ENCODE data around the gene CHRNE. TPM values are rescaled to one million over a fixed set of nuclear protein-coding genes. Genes with fewer than 3 reads are reported as not detected.
A peak's percentile ranks its signal among the peaks of the same experiment; 100 is the strongest.

CHRNE gene
- total and polyA plus RNA-seq, 2 of the 13 experiments (the other 11 are each of a cell fraction or from before 2014, with no cell fraction given): 0.53 to 0.59 TPM

DNA sequence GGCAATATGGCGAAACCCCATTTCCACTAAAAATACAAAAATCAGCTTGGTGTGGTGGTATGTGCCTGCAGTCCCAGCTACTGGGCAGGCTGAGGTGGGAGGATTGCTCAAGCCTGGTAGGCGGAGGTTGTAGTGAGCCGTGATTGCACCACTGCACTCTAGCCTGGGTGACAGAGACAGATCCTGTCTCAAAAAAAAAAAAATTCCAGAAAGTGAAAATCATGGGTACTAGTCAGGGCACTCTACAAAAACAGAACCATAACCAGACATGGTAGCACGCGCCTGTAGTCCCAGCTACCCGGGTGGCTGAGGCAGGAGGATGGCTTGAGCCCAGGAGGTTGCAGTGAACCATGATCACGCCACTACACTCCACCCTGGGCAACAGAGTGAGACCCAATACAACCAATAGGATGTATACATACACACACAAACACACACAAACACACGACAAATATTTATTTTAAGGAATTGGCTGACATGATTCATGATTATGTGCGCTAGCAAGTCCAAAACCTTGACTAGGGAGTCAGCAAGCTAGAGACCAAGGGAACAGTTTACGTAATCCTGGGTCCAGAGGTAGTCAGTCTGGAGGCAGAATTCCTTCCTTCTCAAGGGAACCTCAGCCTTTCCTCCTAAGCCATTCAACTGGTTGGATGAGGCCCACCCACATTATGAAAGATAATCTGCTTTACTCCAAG lies 17.6 kb upstream of the CHRNE start (continued):
- TF ChIP-seq TOE1 (CRISPR knock-in tag; IDR thresholded peaks at IDR 0.05) (no peak), ZMYM3 (CRISPR knock-in tag; IDR thresholded peaks at IDR 0.05) (peak; percentile 72), MIXL1 (CRISPR knock-in tag; IDR thresholded peaks at IDR 0.05) (no peak), RXRA (CRISPR knock-in tag; IDR thresholded peaks at IDR 0.05) (no peak), PHB2 (IDR thresholded peaks at IDR 0.05; ENCODE audit: partially characterized antibody) (no peak), SIN3B (IDR thresholded peaks at IDR 0.05; ENCODE audit: low read length) (no peak), KAT8 (CRISPR knock-in tag; IDR thresholded peaks at IDR 0.05) (no peak), KDM5B (CRISPR knock-in tag; IDR thresholded peaks at IDR 0.05; ENCODE audit: borderline replicate concordance) (no peak), EHMT2 (IDR thresholded peaks at IDR 0.05; ENCODE audit: borderline replicate concordance, low read depth, low read length) (no peak), ZNF749 (CRISPR knock-in tag; IDR thresholded peaks at IDR 0.05; ENCODE audit: borderline replicate concordance) (no peak)
- TF ChIP-seq, protein P1, sequence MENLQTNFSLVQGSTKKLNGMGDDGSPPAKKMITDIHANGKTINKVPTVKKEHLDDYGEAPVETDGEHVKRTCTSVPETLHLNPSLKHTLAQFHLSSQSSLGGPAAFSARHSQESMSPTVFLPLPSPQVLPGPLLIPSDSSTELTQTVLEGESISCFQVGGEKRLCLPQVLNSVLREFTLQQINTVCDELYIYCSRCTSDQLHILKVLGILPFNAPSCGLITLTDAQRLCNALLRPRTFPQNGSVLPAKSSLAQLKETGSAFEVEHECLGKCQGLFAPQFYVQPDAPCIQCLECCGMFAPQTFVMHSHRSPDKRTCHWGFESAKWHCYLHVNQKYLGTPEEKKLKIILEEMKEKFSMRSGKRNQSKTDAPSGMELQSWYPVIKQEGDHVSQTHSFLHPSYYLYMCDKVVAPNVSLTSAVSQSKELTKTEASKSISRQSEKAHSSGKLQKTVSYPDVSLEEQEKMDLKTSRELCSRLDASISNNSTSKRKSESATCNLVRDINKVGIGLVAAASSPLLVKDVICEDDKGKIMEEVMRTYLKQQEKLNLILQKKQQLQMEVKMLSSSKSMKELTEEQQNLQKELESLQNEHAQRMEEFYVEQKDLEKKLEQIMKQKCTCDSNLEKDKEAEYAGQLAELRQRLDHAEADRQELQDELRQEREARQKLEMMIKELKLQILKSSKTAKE (CRISPR knock-in tag; IDR thresholded peaks at IDR 0.05; ENCODE audit: borderline replicate concordance): no peak
- TF ChIP-seq, protein P2, sequence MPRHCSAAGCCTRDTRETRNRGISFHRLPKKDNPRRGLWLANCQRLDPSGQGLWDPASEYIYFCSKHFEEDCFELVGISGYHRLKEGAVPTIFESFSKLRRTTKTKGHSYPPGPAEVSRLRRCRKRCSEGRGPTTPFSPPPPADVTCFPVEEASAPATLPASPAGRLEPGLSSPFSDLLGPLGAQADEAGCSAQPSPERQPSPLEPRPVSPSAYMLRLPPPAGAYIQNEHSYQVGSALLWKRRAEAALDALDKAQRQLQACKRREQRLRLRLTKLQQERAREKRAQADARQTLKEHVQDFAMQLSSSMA (CRISPR knock-in tag; IDR thresholded peaks at IDR 0.05): no peak
- TF ChIP-seq, protein P3, sequence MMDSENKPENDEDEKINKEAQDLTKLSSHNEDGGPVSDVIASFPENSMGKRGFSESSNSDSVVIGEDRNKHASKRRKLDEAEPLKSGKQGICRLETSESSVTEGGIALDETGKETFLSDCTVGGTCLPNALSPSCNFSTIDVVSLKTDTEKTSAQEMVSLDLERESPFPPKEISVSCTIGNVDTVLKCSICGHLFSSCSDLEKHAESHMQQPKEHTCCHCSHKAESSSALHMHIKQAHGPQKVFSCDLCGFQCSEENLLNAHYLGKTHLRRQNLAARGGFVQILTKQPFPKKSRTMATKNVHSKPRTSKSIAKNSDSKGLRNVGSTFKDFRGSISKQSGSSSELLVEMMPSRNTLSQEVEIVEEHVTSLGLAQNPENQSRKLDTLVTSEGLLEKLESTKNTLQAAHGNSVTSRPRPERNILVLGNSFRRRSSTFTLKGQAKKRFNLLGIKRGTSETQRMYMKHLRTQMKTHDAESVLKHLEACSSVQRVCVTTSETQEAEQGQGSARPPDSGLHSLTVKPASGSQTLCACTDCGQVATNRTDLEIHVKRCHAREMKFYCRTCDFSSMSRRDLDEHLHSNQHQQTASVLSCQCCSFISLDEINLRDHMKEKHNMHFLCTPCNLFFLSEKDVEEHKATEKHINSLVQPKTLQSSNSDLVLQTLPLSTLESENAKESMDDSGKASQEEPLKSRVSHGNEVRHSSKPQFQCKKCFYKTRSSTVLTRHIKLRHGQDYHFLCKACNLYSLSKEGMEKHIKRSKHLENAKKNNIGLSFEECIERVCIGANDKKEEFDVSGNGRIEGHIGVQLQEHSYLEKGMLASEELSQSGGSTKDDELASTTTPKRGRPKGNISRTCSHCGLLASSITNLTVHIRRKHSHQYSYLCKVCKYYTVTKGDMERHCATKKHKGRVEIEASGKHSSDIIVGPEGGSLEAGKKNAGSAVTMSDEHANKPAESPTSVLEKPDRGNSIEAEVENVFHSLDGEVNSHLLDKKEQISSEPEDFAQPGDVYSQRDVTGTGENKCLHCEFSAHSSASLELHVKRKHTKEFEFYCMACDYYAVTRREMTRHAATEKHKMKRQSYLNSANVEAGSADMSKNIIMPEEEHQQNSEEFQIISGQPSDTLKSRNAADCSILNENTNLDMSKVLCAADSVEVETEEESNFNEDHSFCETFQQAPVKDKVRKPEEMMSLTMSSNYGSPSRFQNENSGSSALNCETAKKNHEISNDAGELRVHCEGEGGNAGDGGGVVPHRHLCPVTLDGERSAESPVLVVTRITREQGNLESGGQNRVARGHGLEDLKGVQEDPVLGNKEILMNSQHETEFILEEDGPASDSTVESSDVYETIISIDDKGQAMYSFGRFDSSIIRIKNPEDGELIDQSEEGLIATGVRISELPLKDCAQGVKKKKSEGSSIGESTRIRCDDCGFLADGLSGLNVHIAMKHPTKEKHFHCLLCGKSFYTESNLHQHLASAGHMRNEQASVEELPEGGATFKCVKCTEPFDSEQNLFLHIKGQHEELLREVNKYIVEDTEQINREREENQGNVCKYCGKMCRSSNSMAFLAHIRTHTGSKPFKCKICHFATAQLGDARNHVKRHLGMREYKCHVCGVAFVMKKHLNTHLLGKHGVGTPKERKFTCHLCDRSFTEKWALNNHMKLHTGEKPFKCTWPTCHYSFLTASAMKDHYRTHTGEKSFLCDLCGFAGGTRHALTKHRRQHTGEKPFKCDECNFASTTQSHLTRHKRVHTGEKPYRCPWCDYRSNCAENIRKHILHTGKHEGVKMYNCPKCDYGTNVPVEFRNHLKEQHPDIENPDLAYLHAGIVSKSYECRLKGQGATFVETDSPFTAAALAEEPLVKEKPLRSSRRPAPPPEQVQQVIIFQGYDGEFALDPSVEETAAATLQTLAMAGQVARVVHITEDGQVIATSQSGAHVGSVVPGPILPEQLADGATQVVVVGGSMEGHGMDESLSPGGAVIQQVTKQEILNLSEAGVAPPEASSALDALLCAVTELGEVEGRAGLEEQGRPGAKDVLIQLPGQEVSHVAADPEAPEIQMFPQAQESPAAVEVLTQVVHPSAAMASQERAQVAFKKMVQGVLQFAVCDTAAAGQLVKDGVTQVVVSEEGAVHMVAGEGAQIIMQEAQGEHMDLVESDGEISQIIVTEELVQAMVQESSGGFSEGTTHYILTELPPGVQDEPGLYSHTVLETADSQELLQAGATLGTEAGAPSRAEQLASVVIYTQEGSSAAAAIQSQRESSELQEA (CRISPR knock-in tag; IDR thresholded peaks at IDR 0.05; ENCODE audit: not compliant biosample characterization): no peak
- TF ChIP-seq, protein P4, sequence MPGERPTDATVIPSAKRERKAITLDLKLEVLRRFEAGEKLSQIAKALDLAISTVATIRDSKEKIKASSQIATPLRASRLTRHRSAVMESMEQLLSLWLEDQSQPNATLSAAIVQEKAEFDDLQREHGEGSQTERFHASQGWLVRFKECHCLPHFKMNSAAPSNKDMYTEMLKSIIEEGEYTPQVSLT (CRISPR knock-in tag; IDR thresholded peaks at IDR 0.05; ENCODE audit: borderline replicate concordance, low read depth): no peak
- TF ChIP-seq, protein P5, sequence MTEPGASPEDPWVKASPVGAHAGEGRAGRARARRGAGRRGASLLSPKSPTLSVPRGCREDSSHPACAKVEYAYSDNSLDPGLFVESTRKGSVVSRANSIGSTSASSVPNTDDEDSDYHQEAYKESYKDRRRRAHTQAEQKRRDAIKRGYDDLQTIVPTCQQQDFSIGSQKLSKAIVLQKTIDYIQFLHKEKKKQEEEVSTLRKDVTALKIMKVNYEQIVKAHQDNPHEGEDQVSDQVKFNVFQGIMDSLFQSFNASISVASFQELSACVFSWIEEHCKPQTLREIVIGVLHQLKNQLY (CRISPR knock-in tag; IDR thresholded peaks at IDR 0.05): no peak
- TF ChIP-seq, protein P6, sequence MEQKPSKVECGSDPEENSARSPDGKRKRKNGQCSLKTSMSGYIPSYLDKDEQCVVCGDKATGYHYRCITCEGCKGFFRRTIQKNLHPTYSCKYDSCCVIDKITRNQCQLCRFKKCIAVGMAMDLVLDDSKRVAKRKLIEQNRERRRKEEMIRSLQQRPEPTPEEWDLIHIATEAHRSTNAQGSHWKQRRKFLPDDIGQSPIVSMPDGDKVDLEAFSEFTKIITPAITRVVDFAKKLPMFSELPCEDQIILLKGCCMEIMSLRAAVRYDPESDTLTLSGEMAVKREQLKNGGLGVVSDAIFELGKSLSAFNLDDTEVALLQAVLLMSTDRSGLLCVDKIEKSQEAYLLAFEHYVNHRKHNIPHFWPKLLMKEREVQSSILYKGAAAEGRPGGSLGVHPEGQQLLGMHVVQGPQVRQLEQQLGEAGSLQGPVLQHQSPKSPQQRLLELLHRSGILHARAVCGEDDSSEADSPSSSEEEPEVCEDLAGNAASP (CRISPR knock-in tag; IDR thresholded peaks at IDR 0.05; ENCODE audit: borderline replicate concordance): no peak
